MM.1S (cell line): ENCODE results near the gene TTLL9.

Experiments
- CTCF ChIP-seq: fragments of 300-600 bp; sonication (generic); IDR thresholded peaks from 2 replicates; pipeline ENCODE4 v1.5.1; 2016; ENCODE audit warnings: antibody characterized with exemption, low read length, mixed read lengths
- EZH2 ChIP-seq: fragments of 300-600 bp; sonication (generic); optimal IDR thresholded peaks from 2 replicates; pipeline ENCODE3; 2017; ENCODE audit warnings: low read depth, mild to moderate bottlenecking, antibody characterized with exemption, low read length, mixed read lengths
- EZH2phosphoT487 ChIP-seq: fragments of 300-600 bp; sonication (generic); IDR thresholded peaks from 2 replicates; pipeline ENCODE4 v1.6.1; 2018; ENCODE audit warnings: antibody characterized with exemption, low read length

- TF ChIP-seq CTCF (no peak), EZH2 (no peak), EZH2phosphoT487 (no peak)
These were observed 25.1 kb upstream of the TTLL9 start, which contains the start of gene FOXS1 for GRCh38 chr20:31845300-31845863.
